ENCODE measurements around the gene KIF11. TPM values are rescaled to one million over a fixed set of nuclear protein-coding genes. Genes with fewer than 3 reads are reported as not detected.

KIF11 gene
- polyA plus RNA-seq, 1 donor from 2014 or later, result 0.47 TPM

GRCh38 chr10:92593619-92594588, 974 bp downstream of the KIF11 start:
- Histone ChIP-seq H3K9me3 (ENCODE audit: low read length) (no peaks in the 10 kb centered on the region), H4K20me1 (ENCODE audit: insufficient read depth) (no peaks in the 10 kb centered on the region), H3K36me3 (ENCODE audit: insufficient read depth, low read length) (no peaks in the 10 kb centered on the region), H3K9me2 (ENCODE audit: insufficient read depth, low read length) (no peaks in the 10 kb centered on the region), H3K79me2 (replicated peaks; ENCODE audit: insufficient read depth, low read length) (peaks cover 53% of the 10 kb centered on the region), H2AFZ (ENCODE audit: low read depth, low read length) (no peak overlapping the region), H3K27ac (ENCODE audit: low read length) (no peak overlapping the region), H3K9ac (ENCODE audit: low read length) (no peak overlapping the region), H3K27me3 (ENCODE audit: insufficient read depth, low read depth, low read length) (no peaks in the 10 kb centered on the region), H3K4me3 (ENCODE audit: low read length) (peak overlapping the region; percentile 84), H3F3A (ENCODE audit: insufficient read depth, low read length, poor library complexity, severe bottlenecking) (no peaks in the 10 kb centered on the region), H3K4me2 (ENCODE audit: low read length) (no peak overlapping the region)
- TF ChIP-seq POLR2AphosphoS5 (IDR thresholded peaks at IDR 0.05), result no peak
- no peak for TF ChIP-seq TAF1 (IDR thresholded peaks at IDR 0.05; ENCODE audit: low read depth)
- no peak for TF ChIP-seq RAD21 (conservative IDR thresholded peaks at IDR 0.05)
- TF ChIP-seq MXI1 (conservative IDR thresholded peaks at IDR 0.05; ENCODE audit: poor library complexity, severe bottlenecking), result no peak
- TF ChIP-seq SMC3 (conservative IDR thresholded peaks at IDR 0.05; ENCODE audit: poor library complexity), result no peak
- no peak for TF ChIP-seq EZH2 (IDR thresholded peaks at IDR 0.05; ENCODE audit: borderline replicate concordance, insufficient read depth, low read length, poor library complexity, severe bottlenecking)
- TF ChIP-seq, protein P1, sequence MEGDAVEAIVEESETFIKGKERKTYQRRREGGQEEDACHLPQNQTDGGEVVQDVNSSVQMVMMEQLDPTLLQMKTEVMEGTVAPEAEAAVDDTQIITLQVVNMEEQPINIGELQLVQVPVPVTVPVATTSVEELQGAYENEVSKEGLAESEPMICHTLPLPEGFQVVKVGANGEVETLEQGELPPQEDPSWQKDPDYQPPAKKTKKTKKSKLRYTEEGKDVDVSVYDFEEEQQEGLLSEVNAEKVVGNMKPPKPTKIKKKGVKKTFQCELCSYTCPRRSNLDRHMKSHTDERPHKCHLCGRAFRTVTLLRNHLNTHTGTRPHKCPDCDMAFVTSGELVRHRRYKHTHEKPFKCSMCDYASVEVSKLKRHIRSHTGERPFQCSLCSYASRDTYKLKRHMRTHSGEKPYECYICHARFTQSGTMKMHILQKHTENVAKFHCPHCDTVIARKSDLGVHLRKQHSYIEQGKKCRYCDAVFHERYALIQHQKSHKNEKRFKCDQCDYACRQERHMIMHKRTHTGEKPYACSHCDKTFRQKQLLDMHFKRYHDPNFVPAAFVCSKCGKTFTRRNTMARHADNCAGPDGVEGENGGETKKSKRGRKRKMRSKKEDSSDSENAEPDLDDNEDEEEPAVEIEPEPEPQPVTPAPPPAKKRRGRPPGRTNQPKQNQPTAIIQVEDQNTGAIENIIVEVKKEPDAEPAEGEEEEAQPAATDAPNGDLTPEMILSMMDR (IDR thresholded peaks at IDR 0.05; ENCODE audit: poor library complexity, severe bottlenecking), result no peak
- TF ChIP-seq, protein P2, sequence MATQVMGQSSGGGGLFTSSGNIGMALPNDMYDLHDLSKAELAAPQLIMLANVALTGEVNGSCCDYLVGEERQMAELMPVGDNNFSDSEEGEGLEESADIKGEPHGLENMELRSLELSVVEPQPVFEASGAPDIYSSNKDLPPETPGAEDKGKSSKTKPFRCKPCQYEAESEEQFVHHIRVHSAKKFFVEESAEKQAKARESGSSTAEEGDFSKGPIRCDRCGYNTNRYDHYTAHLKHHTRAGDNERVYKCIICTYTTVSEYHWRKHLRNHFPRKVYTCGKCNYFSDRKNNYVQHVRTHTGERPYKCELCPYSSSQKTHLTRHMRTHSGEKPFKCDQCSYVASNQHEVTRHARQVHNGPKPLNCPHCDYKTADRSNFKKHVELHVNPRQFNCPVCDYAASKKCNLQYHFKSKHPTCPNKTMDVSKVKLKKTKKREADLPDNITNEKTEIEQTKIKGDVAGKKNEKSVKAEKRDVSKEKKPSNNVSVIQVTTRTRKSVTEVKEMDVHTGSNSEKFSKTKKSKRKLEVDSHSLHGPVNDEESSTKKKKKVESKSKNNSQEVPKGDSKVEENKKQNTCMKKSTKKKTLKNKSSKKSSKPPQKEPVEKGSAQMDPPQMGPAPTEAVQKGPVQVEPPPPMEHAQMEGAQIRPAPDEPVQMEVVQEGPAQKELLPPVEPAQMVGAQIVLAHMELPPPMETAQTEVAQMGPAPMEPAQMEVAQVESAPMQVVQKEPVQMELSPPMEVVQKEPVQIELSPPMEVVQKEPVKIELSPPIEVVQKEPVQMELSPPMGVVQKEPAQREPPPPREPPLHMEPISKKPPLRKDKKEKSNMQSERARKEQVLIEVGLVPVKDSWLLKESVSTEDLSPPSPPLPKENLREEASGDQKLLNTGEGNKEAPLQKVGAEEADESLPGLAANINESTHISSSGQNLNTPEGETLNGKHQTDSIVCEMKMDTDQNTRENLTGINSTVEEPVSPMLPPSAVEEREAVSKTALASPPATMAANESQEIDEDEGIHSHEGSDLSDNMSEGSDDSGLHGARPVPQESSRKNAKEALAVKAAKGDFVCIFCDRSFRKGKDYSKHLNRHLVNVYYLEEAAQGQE (IDR thresholded peaks at IDR 0.05; ENCODE audit: borderline replicate concordance), result no peak
- no peak for TF ChIP-seq EP300 (conservative IDR thresholded peaks at IDR 0.05; ENCODE audit: poor library complexity, severe bottlenecking)

DNA sequence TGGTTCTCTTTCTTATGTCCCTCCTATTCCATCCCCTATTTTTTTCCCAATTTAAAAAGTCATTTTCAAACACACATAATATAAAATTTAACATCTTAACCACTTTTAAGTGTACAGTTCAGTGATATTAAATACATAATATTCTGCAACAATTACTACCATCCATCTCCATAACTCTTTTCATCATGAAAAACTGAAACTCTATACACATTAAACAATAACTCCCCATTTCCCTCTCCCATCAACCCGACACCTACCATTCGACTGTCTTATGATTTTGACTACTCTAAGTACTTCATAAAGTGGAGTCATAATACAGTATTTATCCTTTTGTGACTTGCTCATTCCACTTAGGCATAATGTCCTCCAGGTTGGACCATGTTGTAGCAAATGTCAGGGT, 2.6 kb downstream of the KIF11 start:
- H3F3A ChIP-seq (ENCODE audit: insufficient read depth, low read length, poor library complexity, severe bottlenecking), result no peaks in the 10 kb centered on the region
- no peak overlapping the region for H3K4me2 ChIP-seq (ENCODE audit: low read length)
- H3K27ac ChIP-seq (ENCODE audit: low read length), result no peak overlapping the region
- H3K9me3 ChIP-seq (ENCODE audit: low read length), result no peaks in the 10 kb centered on the region
- H3K9ac ChIP-seq (ENCODE audit: low read length), result no peak overlapping the region
- TF ChIP-seq TAF1 (IDR thresholded peaks at IDR 0.05; ENCODE audit: low read depth), result no peak
- no peak for TF ChIP-seq POLR2AphosphoS5 (IDR thresholded peaks at IDR 0.05)
- TF ChIP-seq MXI1 (conservative IDR thresholded peaks at IDR 0.05; ENCODE audit: poor library complexity, severe bottlenecking), result no peak
- TF ChIP-seq RAD21 (conservative IDR thresholded peaks at IDR 0.05), result no peak
- no peak for TF ChIP-seq EZH2 (IDR thresholded peaks at IDR 0.05; ENCODE audit: borderline replicate concordance, insufficient read depth, low read length, poor library complexity, severe bottlenecking)
- TF ChIP-seq, protein P2 (IDR thresholded peaks at IDR 0.05; ENCODE audit: borderline replicate concordance), result no peak
- no peaks in the 10 kb centered on the region for H4K20me1 ChIP-seq (ENCODE audit: insufficient read depth)
- H3K79me2 ChIP-seq (replicated peaks; ENCODE audit: insufficient read depth, low read length), result peaks cover 60% of the 10 kb centered on the region
- no peaks in the 10 kb centered on the region for H3K27me3 ChIP-seq (ENCODE audit: insufficient read depth, low read depth, low read length)
- H3K4me3 ChIP-seq (ENCODE audit: low read length), result no peak overlapping the region
- no peak overlapping the region for H2AFZ ChIP-seq (ENCODE audit: low read depth, low read length)
- H3K36me3 ChIP-seq (ENCODE audit: insufficient read depth, low read length), result no peaks in the 10 kb centered on the region
- H3K9me2 ChIP-seq (ENCODE audit: insufficient read depth, low read length), result no peaks in the 10 kb centered on the region

All from neural cell (in vitro differentiated cells).